Liver (tissue), 9 donors: ENCODE measurements around the gene FAM131C. TPM values are rescaled to one million over a fixed set of nuclear protein-coding genes. Genes with fewer than 3 reads are reported as not detected.

ENCODE experiments used
- DNase-seq: peaks from one replicate; pipeline ENCODE4 v3.0.0-alpha.2; 2017; ENCODE audit warnings: low spot score
- H3K27ac ChIP-seq, 2 donors: one replicate each; pipeline ENCODE4 v1.7.0; 2013; ENCODE audit warnings: inconsistent platforms in 2 of 2, low read length in 2 of 2, control low read depth in 1 of 2, low read depth in 1 of 2, mild to moderate bottlenecking in 1 of 2
- H3K27me3 ChIP-seq, 4 donors: one replicate each; pipeline versions ENCODE4 v1.6.1 to v1.7.0; 2013; ENCODE audit warnings: low read length in 3 of 4, inconsistent platforms in 1 of 4, mild to moderate bottlenecking in 1 of 4, moderate library complexity in 1 of 4; ENCODE audit not compliant: control insufficient read depth in 4 of 4, insufficient read depth in 4 of 4
- H3K36me3 ChIP-seq, 4 donors: one replicate each; pipeline versions ENCODE4 v1.6.1 to v1.7.0; 2013; ENCODE audit warnings: low read length in 3 of 4, mild to moderate bottlenecking in 3 of 4, low read depth in 1 of 4, moderate library complexity in 1 of 4; ENCODE audit not compliant: control insufficient read depth in 4 of 4, insufficient read depth in 3 of 4
- H3K4me1 ChIP-seq, 4 donors: one replicate each; pipeline versions ENCODE4 v1.6.1 to v1.7.0; 2013; ENCODE audit warnings: low read length in 3 of 4, mild to moderate bottlenecking in 3 of 4, moderate library complexity in 1 of 4; ENCODE audit not compliant: control insufficient read depth in 4 of 4, insufficient read depth in 4 of 4
- H3K4me3 ChIP-seq, 3 donors: one replicate each; pipeline versions ENCODE4 v1.6.1 to v1.7.0; 2013; ENCODE audit warnings: low read length in 3 of 3, control low read depth in 1 of 3, low read depth in 1 of 3, mild to moderate bottlenecking in 1 of 3
- H3K9ac ChIP-seq, 2 donors: one replicate each; pipeline ENCODE4 v1.7.0; 2013; ENCODE audit warnings: low read length in 2 of 2, mild to moderate bottlenecking in 2 of 2, moderate library complexity in 2 of 2, control low read depth in 1 of 2, low read depth in 1 of 2
- H3K9me3 ChIP-seq, 4 donors: one replicate each; pipeline versions ENCODE4 v1.6.1 to v1.7.0; 2013; ENCODE audit warnings: low read length in 3 of 4; ENCODE audit not compliant: control insufficient read depth in 4 of 4
- ATF3 ChIP-seq: IDR thresholded peaks from 2 replicates; pipeline ENCODE4 v1.6.1; 2016; ENCODE audit warnings: antibody characterized with exemption
- CTCF ChIP-seq: fragments of 150-350 bp; IDR thresholded peaks from 2 replicates; pipeline ENCODE4 v1.5.1; 2017; ENCODE audit warnings: improper control_type of control experiment, low read depth, low read length; ENCODE audit not compliant: missing input control
- EGR1 ChIP-seq, 2 donors: IDR thresholded peaks; 2 replicates each; pipeline ENCODE4 v1.6.1; 2016 to 2018; ENCODE audit warnings: antibody characterized with exemption in 2 of 2, low read depth in 2 of 2
- FOXA1 ChIP-seq: IDR thresholded peaks from 2 replicates; pipeline ENCODE4 v1.6.1; 2016; ENCODE audit warnings: antibody characterized with exemption
- FOXA2 ChIP-seq: IDR thresholded peaks from 2 replicates; pipeline ENCODE4 v1.6.1; 2016; ENCODE audit warnings: antibody characterized with exemption
- GABPA ChIP-seq, 2 donors: IDR thresholded peaks in 1 of 2; conservative IDR thresholded peaks in 1 of 2; 2 replicates each; pipeline ENCODE4 v1.6.1; 2016; ENCODE audit warnings: antibody characterized with exemption in 2 of 2, mild to moderate bottlenecking in 1 of 2, moderate library complexity in 1 of 2
- HNF4A ChIP-seq, 2 donors: conservative IDR thresholded peaks; 2 replicates each; pipeline ENCODE4 v1.6.1; 2016; ENCODE audit warnings: antibody characterized with exemption in 2 of 2, mild to moderate bottlenecking in 2 of 2
- HNF4G ChIP-seq: IDR thresholded peaks from 2 replicates; pipeline ENCODE4 v1.6.1; 2016; ENCODE audit warnings: antibody characterized with exemption
- JUND ChIP-seq, 2 donors: IDR thresholded peaks; 2 replicates each; pipeline ENCODE4 v1.6.1; 2016; ENCODE audit warnings: antibody characterized with exemption in 2 of 2
- MAX ChIP-seq: IDR thresholded peaks from 2 replicates; pipeline ENCODE4 v1.6.1; 2016; ENCODE audit warnings: antibody characterized with exemption
- NR2F2 ChIP-seq: IDR thresholded peaks from 2 replicates; pipeline ENCODE4 v1.6.1; 2016; ENCODE audit warnings: antibody characterized with exemption
- RAD21 ChIP-seq, 2 donors: IDR thresholded peaks; 2 replicates each; pipeline ENCODE4 v1.6.1; 2016; ENCODE audit warnings: antibody characterized with exemption in 2 of 2, mild to moderate bottlenecking in 2 of 2
- REST ChIP-seq: IDR thresholded peaks from 2 replicates; pipeline ENCODE4 v1.6.1; 2016; ENCODE audit warnings: antibody characterized with exemption, mild to moderate bottlenecking
- RXRA ChIP-seq, 2 donors: IDR thresholded peaks; 2 replicates each; pipeline ENCODE4 v1.6.1; 2017 to 2018; ENCODE audit warnings: antibody characterized with exemption in 2 of 2, mild to moderate bottlenecking in 1 of 2
- SP1 ChIP-seq: IDR thresholded peaks from 2 replicates; pipeline ENCODE4 v1.6.1; 2018; ENCODE audit warnings: antibody characterized with exemption, mild to moderate bottlenecking
- TAF1 ChIP-seq: conservative IDR thresholded peaks from 2 replicates; pipeline ENCODE4 v1.6.1; 2016; ENCODE audit warnings: antibody characterized with exemption, mild to moderate bottlenecking
- YY1 ChIP-seq: IDR thresholded peaks from 2 replicates; pipeline ENCODE4 v1.6.1; 2016; ENCODE audit warnings: antibody characterized with exemption, mild to moderate bottlenecking
- ZBTB33 ChIP-seq: IDR thresholded peaks from 2 replicates; pipeline ENCODE4 v1.6.1; 2016; ENCODE audit warnings: antibody characterized with exemption
- WGBS: extraction: QIAGEN DNeasy Blood & Tissue Kit; methylation state at CpG from one replicate; pipeline ENCODE4 v1.1.7; 2013; 5-methylcytosine and 5-hydroxymethylcytosine counted together
- polyA plus RNA-seq, 2 donors: library from polyadenylated mRNA; stranded (reverse) in 1 of 2; unstranded in 1 of 2; fragments of 200-250 nt in 1 of 2; fragments of >200 nt in 1 of 2; fragmentation: Nextera tagmentation in 1 of 2; extraction: Ambion mirVana in 1 of 2; gene quantifications; one replicate each; pipeline versions ENCODE4 v1.2.1 to v1.2.3, GENCODE V29; 2013 to 2015
- total RNA-seq, 2 donors: library from RNA; depleted of rRNA; stranded (reverse); fragments of >200 nt; gene quantifications; one replicate each; pipeline ENCODE4 v1.2.3, GENCODE V29; 2014
- donor health status: healthy.
- donor health status: healthy.
- donor health status: healthy.
- donor health status: healthy.
- donor health status: healthy.

FAM131C gene
- total and polyA plus RNA-seq, 4 donors: 0.05 to 0.92 TPM; not detected in 2

GRCh38 chr1:16048573-16049189 lies 24.8 kb downstream of the FAM131C start:
- H3K27me3 ChIP-seq: no peaks in the 10 kb centered on the region
- peak; percentile 57 for DNase-seq
- H3K9ac ChIP-seq: no peak overlapping the region
- H3K27ac ChIP-seq: no peak overlapping the region
- peaks cover 0 to 6% (median 2%) of the 10 kb centered on the region in 4 donors for H3K4me1 ChIP-seq
- TF ChIP-seq REST: no peak
- TF ChIP-seq JUND (IDR thresholded peaks at IDR 0.05): no peak
- TF ChIP-seq FOXA2: no peak
- no peak for TF ChIP-seq RXRA (IDR thresholded peaks at IDR 0.05)
- no peak for TF ChIP-seq HNF4G
- TF ChIP-seq NR2F2: no peak
- TF ChIP-seq ZBTB33: no peak
- no peak for TF ChIP-seq FOXA1
- no peak for TF ChIP-seq HNF4A (conservative IDR thresholded peaks at IDR 0.05)
- TF ChIP-seq GABPA (IDR thresholded peaks at IDR 0.05 in 1 of 2, conservative IDR thresholded peaks at IDR 0.05 in 1 of 2): no peak
- TF ChIP-seq EGR1 (IDR thresholded peaks at IDR 0.05; ENCODE audit: low read depth in 2 of 2): no peak
- no peak for TF ChIP-seq ATF3
- TF ChIP-seq SP1: no peak
- TF ChIP-seq YY1: no peak
- no peak for TF ChIP-seq MAX
- TF ChIP-seq TAF1: no peak
- TF ChIP-seq RAD21 (IDR thresholded peaks at IDR 0.05): no peak
- TF ChIP-seq CTCF: no peak
- H3K9me3 ChIP-seq: no peaks in the 10 kb centered on the region
- no peaks in the 10 kb centered on the region for H3K36me3 ChIP-seq
- 8% methylated on average over 25 of the region's 25 CpGs for WGBS
- H3K4me3 ChIP-seq: peak overlapping the region in 1 of 3 donors; percentile 4
